GM12878 (cell line): ENCODE data around the gene B4GALT3. TPM values are rescaled to one million over a fixed set of nuclear protein-coding genes. Genes with fewer than 3 reads are reported as not detected.
A peak's percentile ranks its signal among the peaks of the same experiment; 100 is the strongest.

Experiments
- ATAC-seq: fragments of 200-7000 bp; cut with Tn5 transposase; 3 replicates; pipeline ENCODE4 v1.9.1; 2020; ENCODE audit warnings: mild to moderate bottlenecking, moderate library complexity
- BruUV-seq: library from RNA; stranded (reverse); fragments of 400-500 nt; replicated peaks from 2 replicates; lab custom pipeline; 2021; lab: Mats Ljungman, UMichigan
- CTCF ChIA-PET: fragments of 300-600 bp; sonication (Branson Sonifier 250); formaldehyde crosslinking; extraction: SDS; loops from one replicate; lab custom pipeline; 2021; ENCODE audit warnings: inconsistent platforms; lab: Yijun Ruan, JAX
- POLR2A ChIA-PET: fragments of 350-600 bp; formaldehyde crosslinking; extraction: SDS; loops from one replicate; lab custom pipeline; 2021; ENCODE audit warnings: inconsistent platforms; lab: Charles Lee
- RAD21 ChIA-PET: fragments of 300-600 bp; sonication (Branson Sonifier 250); formaldehyde crosslinking; loops from one replicate; lab custom pipeline; 2023; ENCODE audit warnings: antibody characterized with exemption; ENCODE audit not compliant: unreplicated experiment; lab: Charles Lee
- SMC1A ChIA-PET: fragments of 300-600 bp; sonication (Branson Sonifier 250); formaldehyde crosslinking; loops from one replicate; lab custom pipeline; 2023; ENCODE audit not compliant: unreplicated experiment, uncharacterized antibody; lab: Charles Lee
- DNase-seq: peaks from one replicate; pipeline ENCODE4 v3.0.0-alpha.2; 2011; ENCODE audit warnings: low read depth, low spot score
- FAIRE-seq: peaks from 3 replicates; lab custom pipeline; 2011; peaks lifted over from hg19 to GRCh38; lab: Jason Lieb, UNC
- H2AFZ ChIP-seq: 2 replicates; pipeline ENCODE4 v1.6.0; 2011; ENCODE audit warnings: low read depth, low read length, control low read depth; ENCODE audit not compliant: control insufficient read depth
- H3K27ac ChIP-seq: 2 replicates; pipeline ENCODE4 v1.5.1; 2011; ENCODE audit warnings: control low read depth; ENCODE audit not compliant: control insufficient read depth, insufficient read depth
- H3K27me3 ChIP-seq, 2 experiments: replicated peaks in 1 of 2; 2 replicates each; pipeline versions ENCODE4 v1.6.0 to v1.6.1; 2011; ENCODE audit warnings: low read length in 1 of 2; ENCODE audit not compliant: control insufficient read depth in 2 of 2, insufficient read depth in 2 of 2
- H3K36me3 ChIP-seq, 2 experiments: 2 replicates each; pipeline ENCODE4 v1.5.1; 2011; ENCODE audit warnings: low read length in 1 of 2; ENCODE audit not compliant: control insufficient read depth in 2 of 2, insufficient read depth in 2 of 2
- H3K4me1 ChIP-seq: 2 replicates; pipeline ENCODE4 v1.6.1; 2011; ENCODE audit warnings: mild to moderate bottlenecking, low read length, moderate library complexity, mixed read lengths; ENCODE audit not compliant: control insufficient read depth, insufficient read depth
- H3K4me2 ChIP-seq: 2 replicates; pipeline ENCODE4 v1.6.0; 2011; ENCODE audit warnings: control low read depth; ENCODE audit not compliant: control insufficient read depth, insufficient read depth
- H3K4me3 ChIP-seq: fragments of 200-600 bp; sonication (generic); 2 replicates; pipeline ENCODE4 v1.5.1; 2016
- H3K79me2 ChIP-seq: 2 replicates; pipeline ENCODE4 v1.6.0; 2011; ENCODE audit warnings: low read length; ENCODE audit not compliant: control insufficient read depth, insufficient read depth
- H3K9ac ChIP-seq: 2 replicates; pipeline ENCODE4 v1.8.0; 2011; ENCODE audit warnings: low read length, control low read depth, mixed read lengths; ENCODE audit not compliant: control insufficient read depth, insufficient read depth
- H3K9me3 ChIP-seq: replicated peaks from 3 replicates; pipeline ENCODE4 v1.5.1; 2011; ENCODE audit warnings: mild to moderate bottlenecking, low read length; ENCODE audit not compliant: control insufficient read depth, insufficient read depth
- H4K20me1 ChIP-seq: 2 replicates; pipeline ENCODE4 v1.6.0; 2011; ENCODE audit not compliant: control insufficient read depth, insufficient read depth
- CBFB ChIP-seq: IDR thresholded peaks from 2 replicates; pipeline ENCODE4 v1.6.1; 2016; ENCODE audit warnings: antibody characterized with exemption, low read depth
- CREB1 ChIP-seq: IDR thresholded peaks from 2 replicates; pipeline ENCODE4 v1.6.1; 2012; ENCODE audit warnings: low read depth, mild to moderate bottlenecking, inconsistent platforms
- FOXM1 ChIP-seq: IDR thresholded peaks from 2 replicates; pipeline ENCODE4 v1.6.1; 2012; ENCODE audit warnings: low read depth, mild to moderate bottlenecking, inconsistent platforms, low read length, moderate library complexity
- GATAD2B ChIP-seq: fragments of 450-650 bp; conservative IDR thresholded peaks from 2 replicates; pipeline ENCODE4 v1.6.1; 2017; ENCODE audit warnings: low read depth, mild to moderate bottlenecking, moderate library complexity
- LARP7 ChIP-seq: fragments of 450-650 bp; IDR thresholded peaks from 2 replicates; pipeline ENCODE4 v1.6.1; 2017; ENCODE audit warnings: mild to moderate bottlenecking
- PRDM15 ChIP-seq: fragments of 450-650 bp; formaldehyde crosslinking; IDR thresholded peaks from 2 replicates; pipeline ENCODE4 v1.4.0; 2020; ENCODE audit warnings: mild to moderate bottlenecking, moderate library complexity
- RELA ChIP-seq: fragments of 450-650 bp; IDR thresholded peaks from 2 replicates; pipeline ENCODE4 v1.8.0; 2014; ENCODE audit warnings: borderline replicate concordance; ENCODE audit not compliant: partially characterized antibody
- SMC3 ChIP-seq: IDR thresholded peaks from 2 replicates; pipeline ENCODE4 v1.6.1; 2011; ENCODE audit warnings: low read length, improper control_type of control experiment, borderline replicate concordance
- STAT1 ChIP-seq: fragments of 450-650 bp; conservative IDR thresholded peaks from 2 replicates; pipeline ENCODE4 v1.6.1; 2014; ENCODE audit warnings: antibody characterized with exemption, mild to moderate bottlenecking
- ZSCAN29 ChIP-seq: fragments of 450-650 bp; IDR thresholded peaks from 2 replicates; pipeline ENCODE4 v1.6.1; 2017; ENCODE audit warnings: mild to moderate bottlenecking, moderate library complexity
- WGBS: methylation state at CpG from one replicate; pipeline ENCODE4 v1.1.6; 2016; ENCODE audit warnings: low lambda C conversion rate; ENCODE audit not compliant: insufficient replicate concordance, insufficient coverage; ENCODE audit errors: missing lambda C conversion rate; 5-methylcytosine and 5-hydroxymethylcytosine counted together
- in situ Hi-C: fragments of 300-500 bp; cut with MboI; formaldehyde crosslinking; loops from 9 replicates; pipeline ENCODE4 v1.14.3; 2018; ENCODE audit warnings: mixed read lengths
- intact Hi-C: fragments of 100-400 bp; cut with micrococcal nuclease; formaldehyde crosslinking; loops from one replicate; pipeline ENCODE4 v1.14.2; 2022; ENCODE audit not compliant: unreplicated experiment
- polyA plus RNA-seq, 11 experiments: library from polyadenylated mRNA; depleted of rRNA in 4 of 11; unstranded in 6 of 11; stranded (reverse) in 5 of 11; fragments of >200 nt; fragmentation: Nextera tagmentation in 4 of 11; fragmentation: Illumina TruSeq in 1 of 11; extraction: Ambion mirVana in 4 of 11; extraction: Trizol in 1 of 11; gene quantifications; 1 replicate in 1 of 11; 2 replicates in 10 of 11; pipeline versions ENCODE4 v1.2.1 to v1.2.3, GENCODE V29; 2011 to 2016; ENCODE audit warnings: inconsistent platforms in 2 of 11, missing spikeins in 2 of 11, low read depth in 1 of 11
- total RNA-seq, 4 experiments: library from RNA; depleted of rRNA in 3 of 4; stranded (reverse); fragments of >200 nt in 3 of 4; fragmentation: Illumina TruSeq in 1 of 4; extraction: Trizol in 1 of 4; gene quantifications; 2 replicates each; pipeline versions ENCODE4 v1.2.1 to v1.2.3, GENCODE V29; 2013 to 2021
- TF ChIP-seq, protein P1 (sequence below): fragments of 450-650 bp; formaldehyde crosslinking; IDR thresholded peaks from 2 replicates; pipeline ENCODE4 v1.5.0; 2022; ENCODE audit warnings: mild to moderate bottlenecking, missing genetic modification characterization
- TF ChIP-seq, protein P2 (sequence below): fragments of 450-650 bp; IDR thresholded peaks from 2 replicates; pipeline ENCODE4 v1.6.1; 2017; ENCODE audit warnings: mild to moderate bottlenecking, moderate library complexity

The B4GALT3 gene
- total and polyA plus RNA-seq, 10 of the 15 experiments (the other 5 are each of a cell fraction or from before 2014, with no cell fraction given): 27.1 to 58.9 (median 42.6) TPM

- Histone ChIP-seq H3K4me3 (no peak overlapping the region), H3K4me1 (peaks cover 27% of the 10 kb centered on the region), H3K79me2 (no peaks in the 10 kb centered on the region), H3K27me3 (no peaks in the 10 kb centered on the region), H4K20me1 (no peaks in the 10 kb centered on the region), H3K4me2 (no peak overlapping the region), H3K9ac (no peak overlapping the region), H2AFZ (peak overlapping the region; percentile 82; the same call in 1 of the 2 replicates), H3K9me3 (no peaks in the 10 kb centered on the region), H3K36me3 (no peaks in the 10 kb centered on the region), H3K27ac (no peak overlapping the region)
- CTCF ChIA-PET: interaction anchor here (0.8 to 7.0 kb wide), 21 partner anchors 10 to 550 kb away, joined by 3 to 164 read pairs (median 7); partner anchors contain the start of genes APOA2, CFAP126, NDUFS2 and PPOX
- FAIRE-seq (no peak), DNase-seq (no peak), ATAC-seq (no peak)
- SMC1A ChIA-PET: interaction anchor here (0.9 to 5.3 kb wide), 13 partner anchors 10 to 547 kb away, joined by 3 to 55 read pairs (median 6); partner anchors contain the start of genes NDUFS2, PPOX and TOMM40L
- BruUV-seq: no TSS peak
- 27% methylated on average over 8 of the region's 8 CpGs for WGBS
- POLR2A ChIA-PET: interaction anchor here (0.7 to 1.7 kb wide), 4 partner anchors 9 to 33 kb away, joined by 3 to 9 read pairs (median 4); partner anchors contain the start of gene NDUFS2
- in situ Hi-C loops: loop anchor here (10.0 kb wide), 1 partner anchor 553 kb away; the partner anchor contains the start of gene DUSP12
- RAD21 ChIA-PET: interaction anchor here (1.4 to 7.2 kb wide), 8 partner anchors 11 to 190 kb away, joined by 4 to 55 read pairs (median 5); partner anchors contain the start of genes APOA2, B4GALT3, PPOX and TOMM40L
- intact Hi-C loops: loop anchor here (1.0 kb wide), 3 partner anchors 33 to 190 kb away; no protein-coding TSS in a partner anchor
- TF ChIP-seq CREB1: no peak
- no peak for TF ChIP-seq RELA
- TF ChIP-seq CBFB: no peak
- TF ChIP-seq LARP7: no peak
- TF ChIP-seq GATAD2B: no peak
- TF ChIP-seq, protein P1, sequence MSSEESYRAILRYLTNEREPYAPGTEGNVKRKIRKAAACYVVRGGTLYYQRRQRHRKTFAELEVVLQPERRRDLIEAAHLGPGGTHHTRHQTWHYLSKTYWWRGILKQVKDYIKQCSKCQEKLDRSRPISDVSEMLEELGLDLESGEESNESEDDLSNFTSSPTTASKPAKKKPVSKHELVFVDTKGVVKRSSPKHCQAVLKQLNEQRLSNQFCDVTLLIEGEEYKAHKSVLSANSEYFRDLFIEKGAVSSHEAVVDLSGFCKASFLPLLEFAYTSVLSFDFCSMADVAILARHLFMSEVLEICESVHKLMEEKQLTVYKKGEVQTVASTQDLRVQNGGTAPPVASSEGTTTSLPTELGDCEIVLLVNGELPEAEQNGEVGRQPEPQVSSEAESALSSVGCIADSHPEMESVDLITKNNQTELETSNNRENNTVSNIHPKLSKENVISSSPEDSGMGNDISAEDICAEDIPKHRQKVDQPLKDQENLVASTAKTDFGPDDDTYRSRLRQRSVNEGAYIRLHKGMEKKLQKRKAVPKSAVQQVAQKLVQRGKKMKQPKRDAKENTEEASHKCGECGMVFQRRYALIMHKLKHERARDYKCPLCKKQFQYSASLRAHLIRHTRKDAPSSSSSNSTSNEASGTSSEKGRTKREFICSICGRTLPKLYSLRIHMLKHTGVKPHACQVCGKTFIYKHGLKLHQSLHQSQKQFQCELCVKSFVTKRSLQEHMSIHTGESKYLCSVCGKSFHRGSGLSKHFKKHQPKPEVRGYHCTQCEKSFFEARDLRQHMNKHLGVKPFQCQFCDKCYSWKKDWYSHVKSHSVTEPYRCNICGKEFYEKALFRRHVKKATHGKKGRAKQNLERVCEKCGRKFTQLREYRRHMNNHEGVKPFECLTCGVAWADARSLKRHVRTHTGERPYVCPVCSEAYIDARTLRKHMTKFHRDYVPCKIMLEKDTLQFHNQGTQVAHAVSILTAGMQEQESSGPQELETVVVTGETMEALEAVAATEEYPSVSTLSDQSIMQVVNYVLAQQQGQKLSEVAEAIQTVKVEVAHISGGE (CRISPR knock-in tag): no peak
- no peak for TF ChIP-seq ZSCAN29
- TF ChIP-seq STAT1: no peak
- no peak for TF ChIP-seq SMC3
- no peak for TF ChIP-seq FOXM1
- TF ChIP-seq PRDM15: no peak
- TF ChIP-seq, protein P2, sequence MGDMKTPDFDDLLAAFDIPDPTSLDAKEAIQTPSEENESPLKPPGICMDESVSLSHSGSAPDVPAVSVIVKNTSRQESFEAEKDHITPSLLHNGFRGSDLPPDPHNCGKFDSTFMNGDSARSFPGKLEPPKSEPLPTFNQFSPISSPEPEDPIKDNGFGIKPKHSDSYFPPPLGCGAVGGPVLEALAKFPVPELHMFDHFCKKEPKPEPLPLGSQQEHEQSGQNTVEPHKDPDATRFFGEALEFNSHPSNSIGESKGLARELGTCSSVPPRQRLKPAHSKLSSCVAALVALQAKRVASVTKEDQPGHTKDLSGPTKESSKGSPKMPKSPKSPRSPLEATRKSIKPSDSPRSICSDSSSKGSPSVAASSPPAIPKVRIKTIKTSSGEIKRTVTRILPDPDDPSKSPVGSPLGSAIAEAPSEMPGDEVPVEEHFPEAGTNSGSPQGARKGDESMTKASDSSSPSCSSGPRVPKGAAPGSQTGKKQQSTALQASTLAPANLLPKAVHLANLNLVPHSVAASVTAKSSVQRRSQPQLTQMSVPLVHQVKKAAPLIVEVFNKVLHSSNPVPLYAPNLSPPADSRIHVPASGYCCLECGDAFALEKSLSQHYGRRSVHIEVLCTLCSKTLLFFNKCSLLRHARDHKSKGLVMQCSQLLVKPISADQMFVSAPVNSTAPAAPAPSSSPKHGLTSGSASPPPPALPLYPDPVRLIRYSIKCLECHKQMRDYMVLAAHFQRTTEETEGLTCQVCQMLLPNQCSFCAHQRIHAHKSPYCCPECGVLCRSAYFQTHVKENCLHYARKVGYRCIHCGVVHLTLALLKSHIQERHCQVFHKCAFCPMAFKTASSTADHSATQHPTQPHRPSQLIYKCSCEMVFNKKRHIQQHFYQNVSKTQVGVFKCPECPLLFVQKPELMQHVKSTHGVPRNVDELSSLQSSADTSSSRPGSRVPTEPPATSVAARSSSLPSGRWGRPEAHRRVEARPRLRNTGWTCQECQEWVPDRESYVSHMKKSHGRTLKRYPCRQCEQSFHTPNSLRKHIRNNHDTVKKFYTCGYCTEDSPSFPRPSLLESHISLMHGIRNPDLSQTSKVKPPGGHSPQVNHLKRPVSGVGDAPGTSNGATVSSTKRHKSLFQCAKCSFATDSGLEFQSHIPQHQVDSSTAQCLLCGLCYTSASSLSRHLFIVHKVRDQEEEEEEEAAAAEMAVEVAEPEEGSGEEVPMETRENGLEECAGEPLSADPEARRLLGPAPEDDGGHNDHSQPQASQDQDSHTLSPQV: no peak
These were observed 14.7 kb upstream of the B4GALT3 start for GRCh38 chr1:161191971-161192370.
